Adrenal gland (tissue), 12 donors: ENCODE results near the gene AMACR. TPM values are rescaled to one million over a fixed set of nuclear protein-coding genes. Genes with fewer than 3 reads are reported as not detected.

Experiments used
- DNase-seq, 7 donors: peaks; one replicate each; pipeline ENCODE4 v3.0.0-alpha.2; 2019 to 2020
- H3K27ac ChIP-seq, 5 donors: fragments of 200-600 bp; sonication (generic) in 4 of 5; 1 replicate in 3 of 5; 2 replicates in 2 of 5; pipeline versions ENCODE4 v1.5.1 to v1.8.0; 2016 to 2020; ENCODE audit warnings: mild to moderate bottlenecking in 1 of 5
- H3K27me3 ChIP-seq: fragments of 200-600 bp; 2 replicates; pipeline ENCODE4 v1.8.0; 2021
- H3K36me3 ChIP-seq, 2 donors: fragments of 200-600 bp; replicated peaks in 1 of 2; 1 replicate in 1 of 2; 2 replicates in 1 of 2; pipeline versions ENCODE4 v1.5.1 to v1.8.0; 2018 to 2022
- H3K4me1 ChIP-seq, 2 donors: fragments of 200-600 bp; replicated peaks in 1 of 2; 1 replicate in 1 of 2; 2 replicates in 1 of 2; pipeline versions ENCODE4 v1.5.1 to v1.8.0; 2018 to 2021
- H3K4me3 ChIP-seq, 4 donors: fragments of 200-600 bp; sonication (generic) in 3 of 4; one replicate each; pipeline ENCODE4 v1.5.1; 2016 to 2018
- H3K9me3 ChIP-seq, 3 donors: fragments of 200-600 bp; sonication (generic) in 1 of 3; replicated peaks in 1 of 3; 1 replicate in 2 of 3; 2 replicates in 1 of 3; pipeline versions ENCODE4 v1.5.1 to v1.8.0; 2016 to 2021
- POLR2A ChIP-seq, 2 donors: fragments of 450-650 bp; IDR thresholded peaks; one replicate each; pipeline ENCODE4 v1.6.1; 2017; ENCODE audit warnings: antibody characterized with exemption in 2 of 2, mild to moderate bottlenecking in 2 of 2, moderate library complexity in 1 of 2
- WGBS, 4 donors: extraction: QIAGEN DNeasy Blood & Tissue Kit in 2 of 4; methylation state at CpG; one replicate each; pipeline versions ENCODE4 v1.1.5 to v1.1.7; 2013 to 2017; 5-methylcytosine and 5-hydroxymethylcytosine counted together
- intact Hi-C, 2 donors: fragments of 100-400 bp; cut with DNase I; formaldehyde crosslinking; loops; one replicate each; pipeline versions ENCODE4 v1.14.1 to v1.15.0; 2022 to 2023
- polyA plus RNA-seq, 3 donors: library from polyadenylated mRNA; stranded (reverse); fragments of 200-250 nt in 2 of 3; fragments of 350-450 nt in 1 of 3; fragmentation: Illumina TruSeq in 1 of 3; extraction: RNeasy Lipid Tissue Mini Kit (QIAGEN cat#74804) in 1 of 3; gene quantifications; one replicate each; pipeline ENCODE4 v1.2.3, GENCODE V29; 2013 to 2014
- total RNA-seq, 9 donors: library from RNA; depleted of rRNA in 4 of 9; stranded (reverse); fragments of >200 nt in 4 of 9; fragments of 120-200 nt in 1 of 9; fragmentation: NEBNext Ultra II Directional in 1 of 9; extraction: Animal tissue kit (Norgen Biotek cat#: 25700) in 1 of 9; gene quantifications; one replicate each; pipeline versions ENCODE4 v1.1.0 to v1.2.4, GENCODE V29; 2013 to 2023
- TF ChIP-seq, protein P1 (sequence below), 6 experiments: fragments of 450-650 bp in 4 of 6; fragments of 200-600 bp in 2 of 6; sonication (generic) in 1 of 6; IDR thresholded peaks; 1 replicate in 5 of 6; 2 replicates in 1 of 6; pipeline versions ENCODE4 v1.5.1 to v1.8.0; 2016 to 2021; ENCODE audit warnings: antibody characterized with exemption in 6 of 6, mild to moderate bottlenecking in 2 of 6, moderate library complexity in 1 of 6
- donor health status: healthy with polysubstance abuse.
- donor health status: Bipolar disorder and iron deficiency.
- donor health status: DM: yes; HTN: yes; CAD: no.
- donor health status: DM: no; HTN: no; CAD: no.
- donor health status: DM: no; HTN: no; CAD: no.
- donor health status: DM: yes; HTN: yes; CAD: no.

AMACR gene
- total and polyA plus RNA-seq, 12 donors = 9.2 to 46.5 (median 25.4) TPM

DNA sequence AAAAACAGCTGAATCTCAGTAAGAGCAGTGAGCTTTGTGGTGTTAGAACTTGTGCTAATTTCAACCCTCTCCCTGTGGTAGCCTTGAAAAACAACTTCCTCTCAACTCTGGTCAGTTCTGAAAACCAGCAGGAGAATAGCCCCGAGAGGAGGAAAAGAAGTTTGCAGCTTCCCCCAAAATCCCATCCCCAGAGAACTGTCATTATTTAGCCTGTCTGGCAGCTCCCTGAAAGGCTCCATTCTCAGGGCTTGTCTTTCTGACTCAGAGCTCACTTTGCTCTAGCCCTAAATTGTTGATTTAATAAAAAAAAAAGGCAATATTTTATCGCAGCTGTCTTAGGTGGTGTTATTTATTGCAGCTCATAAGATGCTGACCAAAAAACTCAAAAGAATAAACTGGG lies 12.0 kb downstream of the AMACR start:
- H3K4me3 ChIP-seq = no peak overlapping the region
- H3K9me3 ChIP-seq = no peaks in the 10 kb centered on the region
- 31 to 40% (median 35%) methylated on average over 2 of the region's 2 CpGs for WGBS, 4 donors
- H3K27ac ChIP-seq = no peak overlapping the region
- no peaks in the 10 kb centered on the region for H3K36me3 ChIP-seq
- no peak for DNase-seq
- no peak for TF ChIP-seq POLR2A (IDR thresholded peaks at IDR 0.05)
- TF ChIP-seq, protein P1, sequence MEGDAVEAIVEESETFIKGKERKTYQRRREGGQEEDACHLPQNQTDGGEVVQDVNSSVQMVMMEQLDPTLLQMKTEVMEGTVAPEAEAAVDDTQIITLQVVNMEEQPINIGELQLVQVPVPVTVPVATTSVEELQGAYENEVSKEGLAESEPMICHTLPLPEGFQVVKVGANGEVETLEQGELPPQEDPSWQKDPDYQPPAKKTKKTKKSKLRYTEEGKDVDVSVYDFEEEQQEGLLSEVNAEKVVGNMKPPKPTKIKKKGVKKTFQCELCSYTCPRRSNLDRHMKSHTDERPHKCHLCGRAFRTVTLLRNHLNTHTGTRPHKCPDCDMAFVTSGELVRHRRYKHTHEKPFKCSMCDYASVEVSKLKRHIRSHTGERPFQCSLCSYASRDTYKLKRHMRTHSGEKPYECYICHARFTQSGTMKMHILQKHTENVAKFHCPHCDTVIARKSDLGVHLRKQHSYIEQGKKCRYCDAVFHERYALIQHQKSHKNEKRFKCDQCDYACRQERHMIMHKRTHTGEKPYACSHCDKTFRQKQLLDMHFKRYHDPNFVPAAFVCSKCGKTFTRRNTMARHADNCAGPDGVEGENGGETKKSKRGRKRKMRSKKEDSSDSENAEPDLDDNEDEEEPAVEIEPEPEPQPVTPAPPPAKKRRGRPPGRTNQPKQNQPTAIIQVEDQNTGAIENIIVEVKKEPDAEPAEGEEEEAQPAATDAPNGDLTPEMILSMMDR (IDR thresholded peaks at IDR 0.05) = no peak
- intact Hi-C loops = loop anchor here in 1 of 2 donors (5.0 kb wide), 1 partner anchor 471 kb away; no protein-coding TSS in a partner anchor
- no peaks in the 10 kb centered on the region for H3K4me1 ChIP-seq
- no peaks in the 10 kb centered on the region for H3K27me3 ChIP-seq

DNA sequence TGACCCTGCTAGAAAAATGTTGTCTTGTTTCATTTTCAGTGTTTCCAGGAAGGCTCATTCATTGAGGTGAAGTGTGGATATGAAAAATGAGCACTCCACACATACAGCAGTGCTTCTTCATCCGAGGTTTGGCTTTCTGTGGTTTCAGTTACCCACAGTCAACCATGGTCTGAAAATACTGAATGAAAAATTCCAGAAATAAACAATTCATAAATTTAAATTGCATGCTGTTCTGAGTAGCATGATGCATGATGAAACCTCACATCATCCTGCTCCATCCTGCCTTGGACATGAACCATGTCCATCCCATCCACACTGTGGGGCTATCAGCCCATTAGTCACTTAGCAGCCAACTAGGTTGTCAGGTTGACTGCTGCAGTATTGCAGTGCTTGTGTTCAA lies 13.0 kb downstream of the AMACR start:
- TF ChIP-seq, protein P1 (IDR thresholded peaks at IDR 0.05) = no peak
- no peak for TF ChIP-seq POLR2A (IDR thresholded peaks at IDR 0.05)
- DNase-seq = no peak
- intact Hi-C loops = loop anchor here in 1 of 2 donors (5.0 kb wide), 1 partner anchor 472 kb away; no protein-coding TSS in a partner anchor
- 50 to 73% (median 52%) methylated on average over 1 of the region's 1 CpG for WGBS, 4 donors
- no peak overlapping the region for H3K4me3 ChIP-seq
- H3K36me3 ChIP-seq = no peaks in the 10 kb centered on the region
- no peak overlapping the region for H3K27ac ChIP-seq
- no peaks in the 10 kb centered on the region for H3K9me3 ChIP-seq
- no peaks in the 10 kb centered on the region for H3K27me3 ChIP-seq
- H3K4me1 ChIP-seq = no peaks in the 10 kb centered on the region

DNA sequence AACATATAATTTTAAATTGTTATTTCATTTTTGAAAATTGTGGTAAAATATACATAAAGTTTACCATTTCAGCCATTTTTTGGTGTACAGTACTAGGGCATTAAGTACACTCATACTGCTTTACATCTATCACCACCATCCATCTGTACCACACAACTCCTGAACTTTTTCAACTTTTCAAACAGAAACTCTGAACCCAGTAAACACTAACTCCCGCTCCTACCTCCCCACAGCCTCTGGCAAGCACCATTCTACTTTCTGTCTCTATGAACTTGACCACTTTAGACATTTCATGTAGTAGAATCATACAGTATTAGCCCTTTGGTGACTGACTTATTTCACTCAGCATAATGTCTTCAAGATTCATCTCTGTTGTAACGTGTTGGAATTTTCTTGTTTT lies 15.0 kb downstream of the AMACR start:
- 91 to 94% (median 92%) methylated on average over 2 of the region's 2 CpGs for WGBS, 4 donors

DNA sequence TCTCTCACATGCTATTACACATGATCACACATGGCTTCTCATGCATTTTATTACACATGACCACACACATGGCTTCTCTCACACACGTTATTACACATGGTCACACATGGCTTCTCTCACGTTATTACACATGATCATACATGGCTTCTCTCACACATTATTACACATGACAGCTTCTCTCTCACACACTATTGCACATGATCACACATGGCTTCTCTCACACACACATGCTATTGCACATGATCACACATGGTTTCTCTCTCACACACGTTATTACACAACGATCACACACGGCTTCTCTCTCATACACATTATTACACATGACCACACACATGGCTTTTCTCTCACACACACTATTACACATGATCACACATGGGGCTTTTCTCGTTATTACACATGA lies 22.4 kb downstream of the AMACR start:
- intact Hi-C loops = no loop called here
- Histone ChIP-seq H3K36me3 (peaks cover 0 to 22% of the 10 kb centered on the region in 2 donors), H3K27me3 (no peaks in the 10 kb centered on the region), H3K4me1 (no peaks in the 10 kb centered on the region), H3K4me3 (no peak overlapping the region), H3K9me3 (no peaks in the 10 kb centered on the region), H3K27ac (no peak overlapping the region)
- 93 to 96% (median 95%) methylated on average over 6 of the region's 6 CpGs for WGBS, 4 donors
- no peak for DNase-seq
- TF ChIP-seq POLR2A (IDR thresholded peaks at IDR 0.05) = no peak
- TF ChIP-seq, protein P1 (IDR thresholded peaks at IDR 0.05) = no peak

More for the DNA sequence above, 15.0 kb downstream of the AMACR start:
- Histone ChIP-seq H3K27me3 (no peaks in the 10 kb centered on the region), H3K4me1 (no peaks in the 10 kb centered on the region), H3K36me3 (peaks cover 0 to 8% of the 10 kb centered on the region in 2 donors), H3K9me3 (no peaks in the 10 kb centered on the region), H3K4me3 (no peak overlapping the region), H3K27ac (no peak overlapping the region)
- no peak for TF ChIP-seq POLR2A (IDR thresholded peaks at IDR 0.05)
- TF ChIP-seq, protein P1 (IDR thresholded peaks at IDR 0.05) = no peak
- no peak for DNase-seq
- intact Hi-C loops = no loop called here
